SK-N-SH (cell line): ENCODE results near the gene ZNF154. TPM values are rescaled to one million over a fixed set of nuclear protein-coding genes. Genes with fewer than 3 reads are reported as not detected.

Experiments
- CTCF ChIA-PET: fragments of 300-600, 350-600 bp; formaldehyde crosslinking; extraction: SDS; loops from one replicate; lab custom pipeline; 2021; lab: Yijun Ruan, JAX
- POLR2A ChIA-PET: fragments of 350-600 bp; sonication (Branson Sonifier 250); formaldehyde crosslinking; extraction: SDS; loops from one replicate; lab custom pipeline; 2020; ENCODE audit warnings: antibody characterized with exemption, inconsistent platforms; lab: Yijun Ruan, JAX
- DNase-seq: peaks from one replicate; pipeline ENCODE4 v3.0.0; 2012
- H2AFZ ChIP-seq: fragments of 200-600 bp; sonication (generic); 2 replicates; pipeline ENCODE4 v1.8.1; 2016; ENCODE audit warnings: antibody characterized with exemption, mild to moderate bottlenecking, low read depth
- H3F3A ChIP-seq: fragments of 200-600 bp; sonication (generic); replicated peaks from 2 replicates; pipeline ENCODE3; 2016; ENCODE audit warnings: antibody characterized with exemption, mild to moderate bottlenecking; ENCODE audit not compliant: insufficient read depth
- H3K27ac ChIP-seq, 2 experiments: fragments of 200-500 bp in 1 of 2; fragments of 200-600 bp in 1 of 2; sonication (Bioruptor generic) in 1 of 2; sonication (generic), shearing (Covaris generic) in 1 of 2; 2 replicates each; pipeline versions ENCODE4 v1.5.1 to v1.6.1; 2014 to 2016; ENCODE audit warnings: low read depth in 2 of 2, inconsistent platforms in 1 of 2, low read length in 1 of 2, mild to moderate bottlenecking in 1 of 2, mixed read lengths in 1 of 2
- H3K27me3 ChIP-seq: fragments of 200-600 bp; sonication (generic), shearing (Covaris generic); 2 replicates; pipeline ENCODE4 v1.6.1; 2016; ENCODE audit warnings: mixed run types; ENCODE audit not compliant: insufficient read depth
- H3K36me3 ChIP-seq, 2 experiments: fragments of 200-500 bp in 1 of 2; fragments of 200-600 bp in 1 of 2; sonication (Bioruptor generic) in 1 of 2; sonication (generic) in 1 of 2; replicated peaks in 1 of 2; 2 replicates each; pipeline versions ENCODE3 to v1.5.1; 2014 to 2016; ENCODE audit warnings: low read length in 1 of 2, mild to moderate bottlenecking in 1 of 2; ENCODE audit not compliant: insufficient read depth in 2 of 2, control insufficient read depth in 1 of 2
- H3K4me1 ChIP-seq, 2 experiments: fragments of 200-500 bp in 1 of 2; fragments of 200-600 bp in 1 of 2; sonication (Bioruptor generic) in 1 of 2; sonication (generic), shearing (Covaris generic) in 1 of 2; 2 replicates each; pipeline versions ENCODE4 v1.5.1 to v1.6.1; 2014 to 2016; ENCODE audit warnings: low read depth in 1 of 2, low read length in 1 of 2, mixed run types in 1 of 2; ENCODE audit not compliant: insufficient read depth in 2 of 2, control insufficient read depth in 1 of 2
- H3K4me2 ChIP-seq: fragments of 200-600 bp; sonication (generic), shearing (Covaris generic); 2 replicates; pipeline ENCODE4 v1.6.1; 2017; ENCODE audit warnings: mixed run types
- H3K4me3 ChIP-seq, 2 experiments: fragments of 200-500 bp in 1 of 2; fragments of 200-600 bp in 1 of 2; sonication (Bioruptor generic) in 1 of 2; sonication (generic), shearing (Covaris generic) in 1 of 2; 2 replicates each; pipeline versions ENCODE4 v1.5.1 to v1.8.1; 2014 to 2016; ENCODE audit warnings: low read depth in 2 of 2, inconsistent platforms in 1 of 2, low read length in 1 of 2, mild to moderate bottlenecking in 1 of 2, mixed read lengths in 1 of 2, moderate library complexity in 1 of 2
- H3K79me2 ChIP-seq: fragments of 200-600 bp; sonication (generic); 2 replicates; pipeline ENCODE4 v1.8.1; 2017; ENCODE audit warnings: mild to moderate bottlenecking; ENCODE audit not compliant: insufficient read depth
- H3K9ac ChIP-seq: fragments of 200-600 bp; sonication (generic); 2 replicates; pipeline ENCODE4 v1.6.1; 2017; ENCODE audit warnings: mixed run types
- H3K9me2 ChIP-seq: fragments of 200-600 bp; sonication (generic); 2 replicates; pipeline ENCODE4 v1.6.1; 2017; ENCODE audit warnings: mixed run types
- H3K9me3 ChIP-seq: fragments of 200-600 bp; sonication (generic); 2 replicates; pipeline ENCODE4 v1.6.1; 2017; ENCODE audit warnings: mixed run types, mild to moderate bottlenecking, moderate library complexity
- H4K20me1 ChIP-seq: fragments of 200-600 bp; sonication (generic); 2 replicates; pipeline ENCODE4 v1.6.1; 2017; ENCODE audit warnings: mild to moderate bottlenecking, mixed run types; ENCODE audit not compliant: insufficient read depth
- CHD2 ChIP-seq: fragments of 150-350 bp; IDR thresholded peaks from 2 replicates; pipeline ENCODE4 v1.6.1; 2018; ENCODE audit warnings: low read length; ENCODE audit not compliant: partially characterized antibody
- EZH2phosphoT487 ChIP-seq: fragments of 200-600 bp; sonication (generic); IDR thresholded peaks from 2 replicates; pipeline ENCODE4 v1.6.1; 2017; ENCODE audit warnings: low read depth, mixed run types, mild to moderate bottlenecking, antibody characterized with exemption, moderate library complexity, borderline replicate concordance
- FOSL2 ChIP-seq: IDR thresholded peaks from 2 replicates; pipeline ENCODE4 v1.4.0; 2012; ENCODE audit warnings: low read depth, mild to moderate bottlenecking, moderate library complexity, borderline replicate concordance
- FOXM1 ChIP-seq: IDR thresholded peaks from 2 replicates; pipeline ENCODE4 v1.4.0; 2012; ENCODE audit warnings: low read depth, mild to moderate bottlenecking
- GATA2 ChIP-seq: sonication (generic); formaldehyde crosslinking; IDR thresholded peaks from 2 replicates; pipeline ENCODE4 v1.5.0; 2020; ENCODE audit warnings: mild to moderate bottlenecking, missing genetic modification reagents
- MXI1 ChIP-seq: IDR thresholded peaks from 2 replicates; pipeline ENCODE4 v1.6.1; 2012; ENCODE audit warnings: mild to moderate bottlenecking, low read depth, low read length, improper control_type of control experiment
- NFIC ChIP-seq: IDR thresholded peaks from 2 replicates; pipeline ENCODE4 v1.4.0; 2012; ENCODE audit warnings: borderline replicate concordance
- POLR2AphosphoS5 ChIP-seq: IDR thresholded peaks from 2 replicates; pipeline ENCODE4 v1.6.1; 2012; ENCODE audit warnings: low read depth, low read length
- RCOR1 ChIP-seq: fragments of 150-350 bp; IDR thresholded peaks from 2 replicates; pipeline ENCODE4 v1.6.1; 2017; ENCODE audit warnings: antibody characterized with exemption, low read length
- RFX5 ChIP-seq: IDR thresholded peaks from 2 replicates; pipeline ENCODE4 v1.6.1; 2012; ENCODE audit warnings: mild to moderate bottlenecking, improper control_type of control experiment, low read length
- SMC3 ChIP-seq: IDR thresholded peaks from 2 replicates; pipeline ENCODE4 v1.6.1; 2012; ENCODE audit warnings: low read depth, low read length, improper control_type of control experiment
- TAF1 ChIP-seq: IDR thresholded peaks from 2 replicates; pipeline ENCODE4 v1.6.1; 2012; ENCODE audit warnings: low read depth, mild to moderate bottlenecking, low read length, moderate library complexity, borderline replicate concordance
- USF1 ChIP-seq: IDR thresholded peaks from 2 replicates; pipeline ENCODE4 v1.4.0; 2012; ENCODE audit warnings: low read depth, borderline replicate concordance
- WGBS: methylation state at CpG from one replicate; pipeline ENCODE4 v1.1.6; 2017; ENCODE audit warnings: low lambda C conversion rate; 5-methylcytosine and 5-hydroxymethylcytosine counted together
- polyA plus RNA-seq, 3 experiments: library from polyadenylated mRNA; depleted of rRNA; stranded (reverse); fragments of >200 nt; gene quantifications; 2 replicates each; pipeline ENCODE4 v1.2.3, GENCODE V29; 2012
- TF ChIP-seq, protein P1 (sequence below): fragments of 150-350 bp; IDR thresholded peaks from 2 replicates; pipeline ENCODE4 v1.6.1; 2016; ENCODE audit warnings: mild to moderate bottlenecking, low read depth, low read length
- TF ChIP-seq, protein P2 (sequence below): fragments of 150-350 bp; IDR thresholded peaks from 2 replicates; pipeline ENCODE4 v1.6.1; 2017; ENCODE audit warnings: antibody characterized with exemption, low read length, low read depth, borderline replicate concordance

Gene ZNF154
- polyA plus RNA-seq, 1 of the 3 experiments (the other 2 are of a cell fraction): not detected

DNA sequence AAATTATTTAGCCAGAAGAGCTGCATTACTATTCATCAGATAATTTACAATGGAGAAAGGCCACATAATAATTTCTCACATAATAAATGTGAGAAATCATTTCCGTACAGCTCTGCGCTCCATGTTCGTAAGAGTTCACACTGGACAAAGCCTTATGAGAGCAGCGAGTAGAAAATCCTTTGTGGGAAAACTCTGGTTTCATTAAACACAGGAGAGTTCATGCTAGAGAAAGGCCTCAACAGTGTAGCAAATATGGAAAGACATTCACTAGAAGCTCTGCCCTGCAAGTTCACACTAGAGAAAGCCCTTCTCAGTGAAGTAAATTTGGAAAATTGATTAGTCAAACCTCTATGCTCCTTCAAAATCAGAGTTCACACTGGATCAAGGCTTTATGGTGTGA, 46.0 kb upstream of the ZNF154 start:
- Histone ChIP-seq H4K20me1 (no peaks in the 10 kb centered on the region), H3K79me2 (peaks cover 16% of the 10 kb centered on the region), H3K27me3 (no peaks in the 10 kb centered on the region), H3K9me3 (0 out of 2 replicates have a peak, but pooled peaks cover 4% of the 10 kb centered on the region), H3K9me2 (no peaks in the 10 kb centered on the region), H3K4me3 (no peak overlapping the region; a peak in 1 of 4 replicates), H3K9ac (no peak overlapping the region), H3K27ac (no peak overlapping the region), H3F3A (no peaks in the 10 kb centered on the region), H2AFZ (no peak overlapping the region), H3K36me3 (peaks cover 74 to 82% of the 10 kb centered on the region in 2 experiments), H3K4me2 (no peak overlapping the region), H3K4me1 (no peaks in the 10 kb centered on the region)
- whole genome bisulfite sequencing: 90% methylated on average over 4 of the region's 4 CpGs
- TF ChIP-seq NFIC (no peak), EZH2phosphoT487 (no peak), CHD2 (no peak), POLR2AphosphoS5 (no peak), TAF1 (no peak), USF1 (no peak), SMC3 (no peak), MXI1 (no peak), FOSL2 (no peak), RCOR1 (no peak)
- TF ChIP-seq, protein P1, sequence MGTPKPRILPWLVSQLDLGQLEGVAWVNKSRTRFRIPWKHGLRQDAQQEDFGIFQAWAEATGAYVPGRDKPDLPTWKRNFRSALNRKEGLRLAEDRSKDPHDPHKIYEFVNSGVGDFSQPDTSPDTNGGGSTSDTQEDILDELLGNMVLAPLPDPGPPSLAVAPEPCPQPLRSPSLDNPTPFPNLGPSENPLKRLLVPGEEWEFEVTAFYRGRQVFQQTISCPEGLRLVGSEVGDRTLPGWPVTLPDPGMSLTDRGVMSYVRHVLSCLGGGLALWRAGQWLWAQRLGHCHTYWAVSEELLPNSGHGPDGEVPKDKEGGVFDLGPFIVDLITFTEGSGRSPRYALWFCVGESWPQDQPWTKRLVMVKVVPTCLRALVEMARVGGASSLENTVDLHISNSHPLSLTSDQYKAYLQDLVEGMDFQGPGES: no peak
- CTCF ChIA-PET: interaction anchor here (1.2 kb wide), 1 partner anchor 8 kb away, joined by 3 read pairs; the partner anchor contains the start of gene ZNF776
- POLR2A ChIA-PET: interaction anchor here (1.8 kb wide), 1 partner anchor 9 kb away, joined by 6 read pairs; the partner anchor contains the start of gene ZNF776
- DNase-seq: no peak

GRCh38 chr19:57754091-57754673, 45.2 kb upstream of the ZNF154 start:
- Histone ChIP-seq H3K36me3 (peaks cover 78 to 81% of the 10 kb centered on the region in 2 experiments), H3K79me2 (peaks cover 24% of the 10 kb centered on the region), H4K20me1 (no peaks in the 10 kb centered on the region), H3K9me2 (no peaks in the 10 kb centered on the region), H3F3A (no peaks in the 10 kb centered on the region), H3K9me3 (0 out of 2 replicates have a peak, but pooled peaks cover 8% of the 10 kb centered on the region), H3K4me2 (no peak overlapping the region), H3K4me1 (no peaks in the 10 kb centered on the region), H3K4me3 (peak overlapping the region in 1 of 2 experiments; percentile 25; a peak in 1 of 4 replicates), H3K27me3 (no peaks in the 10 kb centered on the region), H3K9ac (no peak overlapping the region), H2AFZ (no peak overlapping the region), H3K27ac (no peak overlapping the region)
- ChIA-PET CTCF (no interaction called here), POLR2A (no interaction called here)
- TF ChIP-seq FOXM1 (no peak), POLR2AphosphoS5 (no peak), TAF1 (no peak), RFX5 (no peak), GATA2 (CRISPR knock-in tag) (no peak)
- TF ChIP-seq, protein P2, sequence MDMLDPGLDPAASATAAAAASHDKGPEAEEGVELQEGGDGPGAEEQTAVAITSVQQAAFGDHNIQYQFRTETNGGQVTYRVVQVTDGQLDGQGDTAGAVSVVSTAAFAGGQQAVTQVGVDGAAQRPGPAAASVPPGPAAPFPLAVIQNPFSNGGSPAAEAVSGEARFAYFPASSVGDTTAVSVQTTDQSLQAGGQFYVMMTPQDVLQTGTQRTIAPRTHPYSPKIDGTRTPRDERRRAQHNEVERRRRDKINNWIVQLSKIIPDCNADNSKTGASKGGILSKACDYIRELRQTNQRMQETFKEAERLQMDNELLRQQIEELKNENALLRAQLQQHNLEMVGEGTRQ: no peak
- DNase-seq: no peak
- 96% methylated on average over 10 of the region's 10 CpGs for WGBS
